ENCODE results near the gene SLC18B1. TPM values are rescaled to one million over a fixed set of nuclear protein-coding genes. Genes with fewer than 3 reads are reported as not detected.

Gene SLC18B1
- total and polyA plus RNA-seq, 9 donors, result 3.2 to 15.2 (median 9.7) TPM

DNA sequence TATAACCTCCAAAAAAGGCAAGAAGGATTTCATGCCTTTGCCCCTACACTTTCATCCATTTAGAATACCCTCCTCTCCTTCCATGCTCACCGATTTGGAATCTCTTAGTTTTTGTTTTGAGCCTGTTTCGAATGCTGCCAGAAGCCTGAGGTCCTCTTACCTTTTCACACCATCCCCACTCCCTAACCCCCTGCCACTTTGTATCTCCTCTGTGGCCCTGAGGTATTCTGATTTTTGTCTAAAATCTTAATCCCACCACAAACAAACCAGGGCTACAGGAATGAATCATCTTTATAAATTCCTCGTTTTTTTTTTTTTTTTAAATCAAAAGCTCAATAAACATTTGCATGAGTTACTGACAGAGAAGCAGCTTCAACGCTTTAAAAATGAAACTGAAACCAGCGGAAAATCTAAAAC is 14.3 kb upstream of the SLC18B1 start:
- Histone ChIP-seq H3K27ac (peak overlapping the region in 1 of 2 donors; percentile 83), H3K36me3 (no peaks in the 10 kb centered on the region), H3K9me3 (no peaks in the 10 kb centered on the region), H3K4me1 (ENCODE audit: insufficient read depth) (peaks cover 8% of the 10 kb centered on the region), H3K27me3 (no peaks in the 10 kb centered on the region), H3K4me3 (peak overlapping the region; percentile 62)
- TF ChIP-seq POLR2A (IDR thresholded peaks at IDR 0.05), result no peak
- TF ChIP-seq EP300 (IDR thresholded peaks at IDR 0.05), result no peak
- TF ChIP-seq CTCF (IDR thresholded peaks at IDR 0.05), result no peak
- intact Hi-C loops (cut with DNase I), result loop anchor here in 1 of 4 donors (10.0 kb wide), 1 partner anchor 1082 kb away; no protein-coding TSS in a partner anchor
- DNase-seq, result no peak
- WGBS, 3 donors, result 0 to 2% (median 1%) methylated on average over 5 of the region's 5 CpGs

DNA sequence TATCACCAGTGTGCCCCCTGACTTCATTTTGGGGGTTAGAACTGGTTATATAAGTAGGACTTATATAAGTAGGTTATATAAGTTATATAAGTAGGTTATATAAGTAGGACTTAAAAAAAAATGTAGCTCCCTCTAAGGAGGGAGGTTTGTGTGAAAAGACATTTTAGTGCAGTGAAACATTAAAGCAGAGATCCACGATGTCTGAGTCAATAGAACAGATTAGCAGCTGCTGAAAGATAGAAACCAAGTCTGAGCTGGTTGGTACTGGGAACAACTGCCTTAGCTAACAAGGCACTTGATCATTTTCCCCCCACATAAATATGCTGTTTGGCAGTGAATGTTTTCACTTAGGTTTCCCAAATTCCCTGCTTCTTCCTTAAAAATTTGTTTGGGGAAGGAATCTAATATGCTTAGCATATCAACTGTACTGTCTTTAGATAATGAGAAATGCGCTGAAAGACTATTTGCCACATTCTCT is 13.9 kb upstream of the SLC18B1 start:
- Histone ChIP-seq H3K36me3 (no peaks in the 10 kb centered on the region), H3K4me3 (peak overlapping the region; percentile 62), H3K27me3 (no peaks in the 10 kb centered on the region), H3K4me1 (ENCODE audit: insufficient read depth) (peaks cover 8% of the 10 kb centered on the region), H3K27ac (peak overlapping the region in 1 of 2 donors; percentile 83), H3K9me3 (no peaks in the 10 kb centered on the region)
- intact Hi-C loops (cut with DNase I), result loop anchor here in 1 of 4 donors (10.0 kb wide), 1 partner anchor 1083 kb away; no protein-coding TSS in a partner anchor
- TF ChIP-seq EP300 (IDR thresholded peaks at IDR 0.05) (no peak), CTCF (IDR thresholded peaks at IDR 0.05) (no peak), POLR2A (IDR thresholded peaks at IDR 0.05) (no peak)
- DNase-seq, result no peak
- WGBS, 3 donors, result 2 to 5% (median 2%) methylated on average over 2 of the region's 2 CpGs

- TF ChIP-seq EP300 (IDR thresholded peaks at IDR 0.05), result no peak
- no peak for TF ChIP-seq POLR2A (IDR thresholded peaks at IDR 0.05)
- TF ChIP-seq CTCF (IDR thresholded peaks at IDR 0.05), result no peak
- no peak overlapping the region for H3K27ac ChIP-seq
- intact Hi-C loops (cut with DNase I), result loop anchor here in 1 of 4 donors (10.0 kb wide), 1 partner anchor 1084 kb away; no protein-coding TSS in a partner anchor
- peaks cover 0 to 4% of the 10 kb centered on the region in 2 donors for H3K9me3 ChIP-seq
- H3K27me3 ChIP-seq, result no peaks in the 10 kb centered on the region
- H3K4me1 ChIP-seq (ENCODE audit: insufficient read depth), result peaks cover 7% of the 10 kb centered on the region
- 54 to 61% (median 57%) methylated on average over 3 of the region's 3 CpGs for WGBS, 3 donors
- no peaks in the 10 kb centered on the region for H3K36me3 ChIP-seq
- H3K4me3 ChIP-seq, result no peak overlapping the region
- no peak for DNase-seq
Measured at GRCh38 chr6:132811276-132811675, 12.8 kb upstream of the SLC18B1 start.

- no peak for DNase-seq
- H3K36me3 ChIP-seq, result no peaks in the 10 kb centered on the region
- H3K9me3 ChIP-seq, result peaks cover 0 to 11% of the 10 kb centered on the region in 2 donors
- intact Hi-C loops (cut with DNase I), result no loop called here
- WGBS, 3 donors, result 55 to 87% (median 81%) methylated on average over 2 of the region's 2 CpGs
- no peak overlapping the region for H3K27ac ChIP-seq
- TF ChIP-seq CTCF (IDR thresholded peaks at IDR 0.05) (no peak), EP300 (IDR thresholded peaks at IDR 0.05) (no peak), POLR2A (IDR thresholded peaks at IDR 0.05) (no peak)
- H3K27me3 ChIP-seq, result no peaks in the 10 kb centered on the region
- no peak overlapping the region for H3K4me3 ChIP-seq
- no peaks in the 10 kb centered on the region for H3K4me1 ChIP-seq (ENCODE audit: insufficient read depth)
Measured at GRCh38 chr6:132805548-132805947, 7.1 kb upstream of the SLC18B1 start.
